AG04450 (cell line): ENCODE measurements around the gene UBN1. TPM values are rescaled to one million over a fixed set of nuclear protein-coding genes. Genes with fewer than 3 reads are reported as not detected.

Source experiments
- CTCF ChIA-PET: fragments of 300-600, 350-600 bp; formaldehyde crosslinking; extraction: SDS; loops from one replicate; lab custom pipeline; 2022; ENCODE audit warnings: antibody characterized with exemption, inconsistent platforms; lab: Charles Lee
- POLR2A ChIA-PET: fragments of 350-600 bp; formaldehyde crosslinking; extraction: SDS; loops from one replicate; lab custom pipeline; 2021; ENCODE audit warnings: antibody characterized with exemption, inconsistent platforms; lab: Yijun Ruan, JAX
- DNase-seq: peaks from one replicate; pipeline ENCODE4 v3.0.0-alpha.2; 2011; ENCODE audit warnings: low read depth, low spot score
- H3K27ac ChIP-seq: one replicate; pipeline ENCODE4 v1.5.1; 2012; ENCODE audit warnings: low read depth, low read length, control low read depth
- H3K27me3 ChIP-seq: one replicate; pipeline ENCODE4 v1.6.0; 2012; ENCODE audit warnings: low read length; ENCODE audit not compliant: control insufficient read depth, insufficient read depth
- H3K4me3 ChIP-seq: 2 replicates; pipeline ENCODE4 v1.5.1; 2011; ENCODE audit warnings: mild to moderate bottlenecking, low read depth, low read length, control low read depth
- H3K9me3 ChIP-seq: 2 replicates; pipeline ENCODE4 v1.5.1; 2012; ENCODE audit warnings: low read length; ENCODE audit not compliant: control insufficient read depth, insufficient read depth
- CTCF ChIP-seq: IDR thresholded peaks from 2 replicates; pipeline ENCODE4 v1.5.1; 2011; ENCODE audit warnings: low read depth, low read length, control low read depth, inconsistent platforms
- polyA plus RNA-seq: library from polyadenylated mRNA; depleted of rRNA; stranded (reverse); fragments of >200 nt; gene quantifications from 2 replicates; pipeline ENCODE4 v1.2.3, GENCODE V29; 2011

UBN1 gene
- polyA plus RNA-seq, 1 experiment: 11.2 TPM

DNA sequence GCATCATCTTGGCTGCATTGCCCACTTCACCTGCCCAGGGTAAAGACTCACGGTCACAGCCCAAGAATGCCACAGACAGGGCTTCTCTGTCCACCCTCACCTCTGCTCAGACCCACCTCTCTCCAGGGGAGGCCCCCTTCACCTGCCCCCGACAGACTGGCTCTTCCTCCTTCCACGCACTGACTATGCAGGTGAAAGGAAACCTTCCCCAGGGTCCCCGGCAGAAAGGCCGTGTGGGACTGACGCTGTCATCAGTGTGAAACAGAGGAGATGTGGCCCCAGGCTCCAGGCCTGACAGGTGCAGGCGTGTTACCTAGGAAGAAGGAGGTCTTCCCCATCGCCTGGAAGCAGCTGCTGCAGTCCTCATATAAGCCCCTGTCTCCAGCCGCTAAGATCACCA, 35.5 kb upstream of the UBN1 start:
- Histone ChIP-seq H3K9me3 (no peaks in the 10 kb centered on the region), H3K27ac (no peak overlapping the region), H3K4me3 (no peak overlapping the region), H3K27me3 (no peaks in the 10 kb centered on the region)
- no peak for DNase-seq
- POLR2A ChIA-PET: no interaction called here
- CTCF ChIA-PET: no interaction called here
- TF ChIP-seq CTCF: no peak

DNA sequence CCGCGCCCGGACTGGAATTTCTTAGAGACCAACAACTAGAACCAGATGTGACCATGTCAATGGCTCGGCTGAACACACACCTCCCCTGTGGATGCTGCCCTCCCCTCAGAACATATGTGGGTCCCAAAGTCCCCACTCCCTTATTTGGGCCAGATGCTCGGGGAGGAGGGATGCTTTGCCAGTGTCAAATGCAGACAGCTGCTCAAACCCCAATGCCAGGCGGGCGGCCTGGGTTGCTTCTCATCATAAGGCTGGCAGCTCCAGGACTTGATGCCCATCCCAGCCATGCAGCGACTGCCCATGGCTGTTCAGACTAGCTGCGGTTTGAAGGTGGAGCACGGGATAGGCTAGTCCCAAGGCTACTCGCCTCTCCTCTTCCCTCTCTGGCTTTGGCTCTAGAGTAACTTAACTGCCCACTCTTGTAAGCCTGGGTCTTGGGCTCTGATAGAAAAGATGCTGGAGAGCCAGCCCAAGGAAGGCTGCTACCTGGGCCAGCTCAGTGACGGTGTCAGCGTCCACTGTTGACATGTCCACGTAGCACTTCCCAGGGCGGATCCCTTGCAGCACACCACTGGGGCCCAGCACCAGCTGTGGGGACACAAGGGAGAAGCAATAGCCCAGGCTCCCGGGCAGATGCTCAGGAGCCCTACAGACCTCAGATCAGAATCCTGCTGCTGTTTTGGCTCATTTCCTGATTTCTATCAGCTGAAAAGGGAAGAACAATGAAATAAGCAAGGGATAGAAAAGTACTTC, 33.9 kb upstream of the UBN1 start:
- no peaks in the 10 kb centered on the region for H3K9me3 ChIP-seq
- H3K27me3 ChIP-seq: no peaks in the 10 kb centered on the region
- DNase-seq: no peak
- no peak overlapping the region for H3K27ac ChIP-seq
- CTCF ChIA-PET: no interaction called here
- no peak overlapping the region for H3K4me3 ChIP-seq
- TF ChIP-seq CTCF: no peak
- POLR2A ChIA-PET: interaction anchor here (0.7 kb wide), 2 partner anchors 10 to 119 kb away, joined by 3 to 4 read pairs; no protein-coding TSS in a partner anchor

DNA sequence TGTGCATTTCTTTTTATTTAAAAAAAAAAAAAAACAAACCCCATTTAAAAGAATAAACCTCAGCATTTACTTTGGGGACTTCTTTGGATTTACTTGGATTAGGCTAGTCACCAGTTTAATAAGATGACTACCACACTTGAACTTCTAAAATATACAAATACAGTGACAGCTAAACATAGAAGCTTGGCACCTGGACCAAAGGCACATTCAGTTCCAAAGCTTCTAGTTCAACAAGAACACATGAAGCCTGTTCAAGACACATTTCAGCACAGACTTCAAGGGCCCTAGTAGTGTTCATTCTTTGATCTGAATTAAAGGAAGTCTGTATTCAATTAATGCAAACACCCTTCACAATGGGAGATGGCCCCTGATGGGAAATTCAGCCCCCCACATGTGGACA, 33.2 kb upstream of the UBN1 start:
- H3K27me3 ChIP-seq: no peaks in the 10 kb centered on the region
- no peaks in the 10 kb centered on the region for H3K9me3 ChIP-seq
- TF ChIP-seq CTCF: no peak
- ChIA-PET CTCF (no interaction called here), POLR2A (interaction anchor here (0.7 kb wide), 1 partner anchor 120 kb away, joined by 4 read pairs; no protein-coding TSS in a partner anchor)
- no peak overlapping the region for H3K27ac ChIP-seq
- H3K4me3 ChIP-seq: no peak overlapping the region
- no peak for DNase-seq

DNA sequence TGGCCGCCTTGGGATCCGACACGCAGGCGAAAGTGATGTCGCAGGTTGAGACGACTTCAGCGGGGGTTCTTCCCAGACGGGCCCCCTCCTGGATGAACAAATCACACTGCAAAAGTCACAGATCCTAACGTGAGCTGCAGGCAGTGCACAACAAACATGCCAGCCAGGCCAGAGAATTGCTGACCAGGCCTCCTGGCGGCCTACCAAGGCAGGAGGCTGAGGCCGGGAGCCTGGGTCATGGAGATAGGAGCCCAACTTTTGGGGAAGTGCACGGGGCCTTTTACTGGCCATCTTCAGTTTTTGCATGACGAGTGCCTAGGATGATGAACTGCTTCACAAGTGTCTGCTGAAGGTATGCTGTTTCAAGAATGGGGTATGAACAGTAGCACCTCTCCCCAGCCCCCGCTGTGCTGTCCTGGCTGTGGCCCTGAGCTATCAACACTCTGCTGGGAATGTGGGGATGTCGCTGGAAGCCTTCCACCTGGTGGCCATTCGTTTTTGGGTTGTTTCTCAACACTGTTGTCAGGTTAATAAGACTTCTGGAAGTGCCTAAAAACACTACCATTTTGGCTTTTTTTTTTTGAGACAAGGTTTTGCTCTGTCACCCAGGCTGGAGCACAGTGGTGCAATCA, 32.6 kb upstream of the UBN1 start:
- ChIA-PET POLR2A (no interaction called here), CTCF (interaction anchor here (0.6 kb wide), 1 partner anchor 54 kb away, joined by 4 read pairs; no protein-coding TSS in a partner anchor)

More for the DNA sequence above, 32.6 kb upstream of the UBN1 start:
- no peak overlapping the region for H3K27ac ChIP-seq
- H3K9me3 ChIP-seq: no peaks in the 10 kb centered on the region
- no peak overlapping the region for H3K4me3 ChIP-seq
- DNase-seq: no peak
- TF ChIP-seq CTCF: no peak
- no peaks in the 10 kb centered on the region for H3K27me3 ChIP-seq
